Measurements from ENCODE around the gene CCDC30. TPM values are rescaled to one million over a fixed set of nuclear protein-coding genes. Genes with fewer than 3 reads are reported as not detected.
"Not testable (repeated sequence)": the region's sequence is repeated elsewhere in the genome, so short reads cannot be mapped to it uniquely, and the experiment has no call there.

The CCDC30 gene
- polyA plus RNA-seq, 3 donors, result 15.1 to 27.0 (median 19.9) TPM

DNA sequence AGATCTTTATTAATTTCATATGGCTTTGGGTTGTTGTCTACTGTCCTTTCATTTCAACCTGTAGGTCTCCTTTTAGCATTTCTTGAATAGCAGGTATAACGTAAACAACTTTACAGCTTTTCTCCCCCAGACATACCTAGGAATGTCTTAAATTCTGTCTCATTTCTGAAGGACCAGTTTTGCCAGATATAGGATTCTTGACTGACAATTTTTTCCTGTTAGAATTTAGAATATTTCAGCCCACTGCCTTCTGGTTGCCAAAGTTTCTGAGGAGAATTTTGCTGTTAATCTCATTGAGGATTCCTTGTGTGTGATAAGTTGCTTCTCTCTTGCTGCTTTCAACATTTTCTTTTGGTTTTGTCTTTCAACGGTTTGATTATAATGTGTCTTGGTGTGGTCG, 60.1 kb downstream of the CCDC30 start:
- DNase-seq, result no peak

DNA sequence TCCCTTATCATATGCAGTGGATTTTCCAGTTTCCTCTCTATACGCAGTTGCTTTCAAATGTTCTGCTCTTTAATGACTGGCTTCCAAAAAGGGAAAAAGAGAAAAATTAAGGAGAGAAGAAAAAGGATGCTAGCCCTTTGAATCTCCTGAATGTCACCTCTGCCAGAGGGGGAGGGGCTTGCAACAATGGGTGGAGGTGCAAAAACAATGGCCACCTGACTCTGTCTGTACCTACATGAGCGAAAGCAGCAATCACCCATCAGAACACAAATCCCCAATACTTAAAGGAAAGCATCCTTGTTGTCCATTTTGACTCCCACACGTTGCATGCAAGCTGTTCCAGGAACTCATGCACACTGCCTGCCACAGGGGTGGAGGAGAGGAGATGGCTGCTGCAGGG, 61.2 kb downstream of the CCDC30 start:
- DNase-seq, result no peak

DNA sequence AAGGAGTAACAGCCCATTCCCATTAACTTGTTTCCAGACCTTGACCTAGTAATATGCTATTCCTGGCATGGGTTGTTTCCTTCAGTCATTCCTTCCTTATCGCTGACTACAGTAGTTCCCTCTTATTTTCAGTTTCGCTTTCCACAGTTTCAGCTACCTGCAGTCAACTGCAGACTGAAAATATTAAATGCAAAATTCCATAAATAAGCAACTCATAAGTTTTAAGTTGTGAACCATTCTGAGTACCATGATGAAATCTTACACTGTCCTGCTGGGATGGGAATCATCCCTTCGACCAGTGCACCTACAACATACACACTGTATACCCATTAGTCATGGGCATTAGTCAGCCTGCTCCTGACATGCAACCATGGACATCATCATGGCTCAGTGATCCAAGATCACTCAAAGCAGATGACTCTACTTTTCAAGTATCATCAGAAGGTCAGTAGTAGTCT, 66.7 kb downstream of the CCDC30 start:
- DNase-seq, result no peak

DNA sequence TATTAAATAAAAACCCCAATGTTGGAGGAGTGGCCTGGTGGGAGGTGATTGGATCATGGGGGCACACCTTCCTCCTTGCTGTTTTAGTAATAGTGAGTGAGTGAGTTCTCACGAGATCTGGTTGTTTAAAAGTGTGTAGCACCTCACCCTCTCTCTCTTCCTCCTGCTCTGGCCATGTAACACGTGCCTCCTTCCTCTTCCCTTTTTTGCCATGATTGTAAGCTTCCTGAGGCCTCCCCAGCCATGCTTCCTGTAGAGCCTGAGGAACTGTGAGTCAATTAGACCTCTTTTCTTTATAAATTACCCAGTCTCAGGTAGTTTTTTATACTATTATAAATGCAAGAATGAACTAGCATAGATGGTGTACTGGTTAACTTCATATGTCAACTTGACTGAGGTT, 68.0 kb downstream of the CCDC30 start:
- DNase-seq, result no peak

DNA sequence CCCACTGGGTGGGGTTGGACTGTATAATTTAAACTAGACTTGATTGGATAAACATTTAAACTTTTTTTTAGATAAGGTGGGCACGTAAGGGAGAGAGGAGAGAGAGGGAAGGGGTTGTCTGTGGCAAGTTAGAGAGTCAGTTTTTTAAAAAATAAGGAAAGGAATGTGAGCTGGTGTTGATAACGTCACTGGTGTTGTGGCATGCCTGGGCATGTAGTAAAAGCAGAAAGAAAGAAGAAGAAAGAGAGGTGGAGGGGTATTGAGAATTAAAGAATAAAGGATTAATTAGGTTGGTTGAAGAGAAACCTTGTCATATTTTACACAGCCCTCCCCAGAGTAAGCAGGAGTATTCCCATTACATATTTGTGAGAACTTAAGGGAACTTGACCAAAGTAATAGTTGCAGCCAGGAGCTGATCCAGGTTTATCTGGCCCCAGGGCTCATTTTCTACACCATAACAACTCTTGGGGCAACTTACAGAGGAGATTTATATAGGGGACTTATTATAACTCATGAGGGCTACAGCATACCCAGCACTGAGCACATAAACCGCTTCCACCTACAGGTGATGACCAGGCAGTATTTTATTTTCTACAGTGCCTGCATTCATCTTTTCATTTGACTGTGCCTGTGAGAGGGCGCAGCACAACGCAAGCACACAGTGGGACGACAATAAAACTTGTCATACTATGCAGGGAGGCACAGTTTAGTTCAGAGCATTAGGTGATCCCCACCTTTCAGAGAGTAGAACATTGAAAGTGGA, 70.2 kb downstream of the CCDC30 start:
- DNase-seq, result no peak

DNA sequence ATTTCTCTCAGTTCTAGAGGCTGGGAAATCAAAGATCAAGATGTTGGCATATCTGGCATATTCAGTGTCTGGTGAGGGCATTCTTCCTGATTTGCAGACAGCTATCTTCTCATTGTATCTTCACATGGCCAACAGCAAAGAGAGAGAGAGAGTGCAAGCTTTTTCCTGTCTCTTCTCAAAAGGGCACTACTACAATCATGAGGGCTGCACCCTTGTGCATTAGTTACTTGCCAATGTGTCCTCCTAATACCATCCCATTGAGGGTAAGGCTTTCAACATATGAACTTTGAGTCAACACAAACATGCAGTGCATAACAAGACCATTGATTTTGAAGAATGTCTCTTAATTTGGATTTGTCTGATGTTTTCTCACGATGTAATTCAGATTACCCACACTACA, 78.0 kb downstream of the CCDC30 start:
- DNase-seq, result no peak

DNA sequence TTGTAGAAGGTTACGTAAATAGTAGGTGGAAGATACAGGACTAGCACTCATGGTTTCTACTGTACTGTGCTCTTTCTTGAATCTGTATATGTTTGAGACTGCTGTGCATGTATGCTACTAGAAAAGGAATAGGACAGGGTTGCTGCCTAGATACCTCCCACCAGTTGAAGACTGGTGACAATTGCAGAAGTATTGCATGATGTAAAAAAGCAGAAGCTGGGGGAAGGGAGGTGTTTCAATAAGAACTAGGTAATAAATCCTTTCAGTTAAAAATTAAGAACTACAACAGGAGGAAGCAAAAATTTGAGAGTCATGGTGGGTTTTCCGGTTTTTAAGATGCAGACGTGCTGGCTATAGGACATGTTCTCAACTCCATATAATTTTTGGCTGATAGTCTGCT, 88.1 kb downstream of the CCDC30 start:
- DNase-seq, result no peak

DNA sequence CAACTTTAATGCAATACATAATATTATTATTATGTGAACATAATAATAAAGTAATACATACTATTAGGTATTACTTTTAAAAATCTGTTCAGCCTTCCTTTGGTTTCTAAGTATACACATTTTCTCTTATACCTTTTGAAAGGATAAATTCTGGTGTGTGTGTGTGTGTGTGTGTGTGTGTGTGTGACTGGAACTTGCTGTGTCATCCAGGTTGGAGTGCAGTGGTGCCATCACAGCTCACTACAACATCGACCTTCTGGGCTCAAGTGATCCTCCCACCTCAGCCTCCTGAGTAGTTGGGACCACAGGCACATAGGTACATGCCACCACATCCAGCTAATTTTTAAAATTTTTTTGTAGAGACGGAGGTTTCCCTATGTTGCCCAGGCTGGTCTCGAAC, 88.5 kb downstream of the CCDC30 start:
- DNase-seq, result no peak

DNA sequence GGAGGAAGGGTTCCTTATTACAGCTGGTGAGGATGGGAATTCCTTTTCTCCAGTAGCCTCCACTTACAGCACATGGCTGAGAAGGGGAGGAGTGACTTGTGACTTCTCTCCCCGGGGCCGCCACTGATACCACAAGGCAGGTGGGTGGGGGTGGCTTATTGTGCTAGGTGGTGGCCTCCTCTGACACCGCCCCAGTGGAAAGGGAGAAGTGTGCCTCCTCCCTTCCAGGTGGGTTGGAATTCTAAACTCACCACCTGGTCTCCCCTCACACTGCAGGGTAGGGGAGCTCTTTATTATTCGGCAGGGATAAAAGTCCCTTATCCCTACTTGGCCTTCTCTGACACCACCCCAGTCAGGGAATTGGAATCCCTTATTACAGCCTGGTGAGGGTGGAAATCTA, 89.5 kb downstream of the CCDC30 start:
- DNase-seq, result no peak

DNA sequence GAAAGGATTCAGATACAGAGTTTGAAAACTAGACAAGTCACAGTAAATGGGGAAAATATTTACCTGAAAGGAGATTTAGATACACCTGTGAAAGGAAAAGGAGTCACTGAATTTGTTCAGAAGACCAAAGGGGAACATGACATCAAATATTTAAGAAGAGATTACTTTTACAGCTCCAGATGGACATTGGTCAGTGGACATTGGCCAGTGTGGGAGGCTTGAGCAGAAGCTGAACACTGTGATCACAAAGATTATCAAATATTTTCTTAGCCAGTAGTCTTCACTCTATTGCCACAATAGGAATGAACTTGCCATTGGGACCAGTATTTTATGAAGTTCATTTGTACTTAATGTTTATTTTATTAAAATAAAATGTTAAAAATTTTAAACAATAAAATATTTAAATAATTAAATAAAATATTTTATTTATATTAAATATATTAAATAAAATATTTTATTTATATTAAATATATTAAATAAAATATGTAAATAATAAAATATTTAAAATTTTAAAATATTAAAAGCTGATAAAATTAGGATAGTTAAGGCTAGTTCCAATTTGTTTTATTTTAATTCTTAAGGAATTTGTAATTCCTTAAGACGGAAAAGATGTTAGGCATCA, 94.3 kb downstream of the CCDC30 start:
- DNase-seq, result no peak

DNA sequence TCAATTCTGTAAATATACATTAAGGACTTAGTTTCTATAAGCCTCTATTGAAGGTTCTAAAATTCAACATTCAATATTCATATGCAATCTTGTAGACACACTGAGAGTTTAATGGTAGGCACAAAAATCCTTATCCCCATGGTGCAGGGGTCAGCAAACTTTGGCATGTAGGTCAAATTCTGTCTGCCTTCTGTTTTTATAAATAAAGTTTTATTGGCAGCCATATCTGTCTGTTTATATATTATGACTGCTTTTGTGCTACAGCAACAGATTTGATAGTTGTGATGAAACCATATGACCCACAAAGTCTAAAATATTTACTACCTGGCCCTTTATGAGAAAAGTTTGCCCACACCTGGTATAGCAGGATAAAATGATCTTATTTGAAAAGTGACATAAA, 104.0 kb downstream of the CCDC30 start:
- DNase-seq, result no peak

DNA sequence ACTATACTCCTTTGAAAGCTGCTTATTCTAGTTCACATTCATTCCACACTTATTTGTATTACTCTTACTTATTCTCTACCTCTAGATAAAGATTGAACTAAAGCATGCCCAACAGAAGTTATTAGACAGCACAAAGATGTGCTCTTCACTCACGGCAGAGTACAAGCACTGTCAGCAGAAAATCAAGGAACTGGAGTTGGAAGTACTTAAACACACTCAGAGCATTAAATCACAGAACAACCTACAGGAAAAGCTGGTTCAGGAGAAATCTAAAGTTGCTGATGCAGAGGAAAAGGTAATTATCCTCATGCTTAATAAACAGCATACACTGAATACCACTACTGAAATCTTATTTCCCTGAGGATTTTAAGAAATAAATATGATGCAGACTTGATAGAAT, 113.8 kb downstream of the CCDC30 start:
- no peak for DNase-seq

DNA sequence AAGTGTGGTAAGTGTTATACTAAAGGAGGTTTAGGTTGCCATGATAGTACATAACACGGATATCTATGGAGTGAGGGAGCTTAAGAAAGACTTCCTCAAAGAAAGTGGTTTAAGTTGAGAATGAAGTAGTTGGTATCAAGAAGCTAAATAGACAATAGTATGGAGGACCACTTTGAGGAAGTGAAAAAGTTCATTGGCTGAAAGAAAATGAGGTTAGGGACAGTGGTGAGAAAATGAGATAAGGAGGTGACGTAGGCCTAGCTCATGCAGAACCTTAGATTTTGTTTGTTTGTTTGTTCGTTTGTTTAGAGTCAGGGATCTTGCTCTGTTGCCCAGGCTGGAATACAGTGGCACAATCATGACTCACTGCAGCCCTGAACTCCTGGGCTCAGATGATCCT, 122.9 kb downstream of the CCDC30 start:
- no peak for DNase-seq

DNA sequence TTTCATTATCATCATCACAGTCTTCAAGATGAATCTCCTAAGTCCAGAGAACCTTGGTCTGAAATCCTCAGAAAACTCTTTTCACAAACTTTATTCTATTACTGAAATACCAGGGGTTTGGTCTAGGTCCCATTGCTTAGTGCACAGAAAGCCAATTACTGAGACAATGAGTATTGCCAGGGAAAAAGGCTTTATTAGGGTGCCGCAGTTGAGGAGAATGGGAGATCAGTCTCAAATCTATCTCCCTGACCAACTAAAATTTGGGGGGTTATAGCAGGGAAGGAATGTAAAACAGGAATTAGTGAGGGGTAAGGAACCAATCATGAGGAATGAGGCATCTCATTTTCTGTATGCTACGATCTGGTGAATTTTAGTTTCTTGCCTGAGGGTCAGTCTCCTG, 124.7 kb downstream of the CCDC30 start:
- DNase-seq, result no peak

DNA sequence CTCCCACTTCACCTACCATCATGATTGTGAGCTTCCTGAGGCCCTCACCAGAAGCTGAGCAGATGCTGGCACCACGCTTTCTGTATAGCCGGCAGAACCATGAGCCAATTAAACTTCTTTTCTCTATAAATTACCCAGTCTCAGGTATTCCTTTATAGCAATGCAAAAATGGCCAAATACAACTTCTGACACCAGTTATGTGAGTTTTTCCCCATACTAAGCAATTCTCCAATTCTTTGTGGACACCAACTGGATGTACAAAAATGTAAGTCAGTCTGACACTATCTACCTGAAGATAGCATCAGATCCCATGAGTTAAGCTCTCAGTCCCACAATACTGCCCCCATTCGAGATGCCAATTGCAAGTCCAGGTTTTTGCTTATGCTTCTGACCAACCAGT, 129.7 kb downstream of the CCDC30 start:
- DNase-seq, result no peak

DNA sequence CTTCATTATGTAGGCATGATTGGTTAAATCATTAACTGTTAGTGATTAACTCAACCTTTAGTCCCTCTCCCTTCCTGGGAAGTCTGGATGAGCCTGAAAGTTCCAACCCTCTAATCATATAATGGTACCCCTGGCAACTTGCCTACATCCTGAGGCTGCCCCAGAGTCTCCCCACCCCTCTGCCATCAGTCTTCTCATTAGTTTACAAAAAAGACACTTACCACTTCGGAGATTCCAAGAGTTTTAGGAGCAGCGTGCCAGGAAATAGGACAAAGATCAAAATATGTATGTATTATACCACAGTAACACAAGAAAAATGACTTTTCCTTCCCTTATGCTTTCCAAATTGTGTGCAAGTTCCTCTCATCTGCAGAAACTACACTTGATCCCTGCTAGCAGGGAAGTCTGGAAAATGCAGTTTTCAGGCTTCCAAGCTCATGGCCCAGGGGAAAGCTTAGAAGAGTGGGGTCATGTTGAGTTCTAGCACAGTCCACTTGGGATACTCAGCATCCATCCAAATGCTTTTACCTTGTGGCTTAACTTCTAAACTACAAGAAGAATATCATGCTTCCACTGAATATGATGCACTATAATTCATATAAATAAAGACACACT, 130.5 kb downstream of the CCDC30 start:
- DNase-seq, result no peak

DNA sequence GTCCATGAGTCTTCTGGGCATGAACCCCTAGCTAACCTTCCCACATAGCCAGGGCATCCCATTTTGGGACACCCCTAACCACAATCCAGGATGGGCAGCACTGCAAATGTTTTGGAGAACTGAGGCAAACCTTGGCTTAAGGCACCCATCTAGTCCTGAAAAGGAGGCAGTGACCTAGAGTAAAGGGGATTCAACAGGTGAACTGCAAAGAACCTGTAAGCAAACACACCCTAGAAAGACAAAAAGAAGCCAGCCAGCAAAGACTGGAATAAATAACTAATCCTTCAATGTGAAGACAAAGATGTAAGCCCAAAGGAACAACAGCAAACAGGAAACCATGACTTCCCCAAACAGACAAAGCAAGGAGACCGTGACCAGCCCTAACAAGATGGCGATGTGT, 138.4 kb downstream of the CCDC30 start:
- no peak for DNase-seq

DNA sequence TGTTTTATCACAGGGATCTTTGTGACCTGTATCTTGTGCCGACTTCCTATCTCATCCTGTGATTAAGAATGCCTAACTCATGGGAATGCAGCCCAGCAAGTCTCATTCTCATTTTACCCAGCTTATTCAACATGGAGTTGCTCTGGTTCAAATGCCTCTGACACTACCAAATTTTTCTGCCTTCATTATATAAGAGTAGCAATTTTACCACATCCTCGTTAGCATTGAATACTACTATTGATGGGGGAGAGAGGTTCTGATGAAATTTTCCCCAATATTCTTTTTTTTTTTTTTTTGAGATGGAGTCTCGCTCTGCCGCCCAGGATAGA, 150.7 kb downstream of the CCDC30 start:
- DNase-seq, result no peak

DNA sequence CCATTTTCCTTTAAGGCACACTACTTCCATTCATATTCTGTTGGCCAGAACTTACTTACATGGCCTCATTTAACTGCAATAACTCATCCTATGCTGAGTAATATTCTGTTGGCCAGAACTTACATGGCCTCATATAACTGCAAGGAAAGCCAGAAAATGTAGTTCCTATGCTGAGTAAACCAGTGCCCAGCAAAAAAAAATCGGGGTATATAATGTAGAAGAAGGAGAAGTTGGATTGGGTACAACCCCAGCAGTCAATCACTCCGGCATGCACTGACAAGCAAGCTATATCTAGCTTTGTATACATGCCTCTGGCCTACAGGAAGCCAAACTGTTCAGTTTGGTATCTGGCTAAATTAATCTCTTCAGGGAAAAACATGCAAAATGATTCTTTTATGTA, 155.8 kb downstream of the CCDC30 start:
- DNase-seq, result no peak

DNA sequence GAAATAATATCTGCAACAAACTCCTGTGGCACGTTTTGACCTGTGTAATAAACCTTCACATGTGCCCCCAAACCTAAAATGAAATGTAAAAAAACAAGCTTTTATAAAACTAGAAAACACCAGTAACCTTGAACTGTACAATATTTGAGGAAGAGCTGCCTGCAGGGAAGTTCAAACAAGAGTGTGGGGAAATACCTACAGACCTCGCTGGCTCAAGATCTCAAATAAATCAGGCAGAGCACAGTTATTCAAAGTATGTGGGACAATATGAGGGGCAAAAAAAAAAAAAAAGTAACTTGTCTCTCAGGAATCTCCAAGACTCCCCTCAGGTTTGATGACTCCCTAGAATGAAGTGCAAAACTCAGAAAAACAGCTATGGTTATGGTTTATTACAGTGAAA, 157.2 kb downstream of the CCDC30 start:
- DNase-seq, result no peak

DNA sequence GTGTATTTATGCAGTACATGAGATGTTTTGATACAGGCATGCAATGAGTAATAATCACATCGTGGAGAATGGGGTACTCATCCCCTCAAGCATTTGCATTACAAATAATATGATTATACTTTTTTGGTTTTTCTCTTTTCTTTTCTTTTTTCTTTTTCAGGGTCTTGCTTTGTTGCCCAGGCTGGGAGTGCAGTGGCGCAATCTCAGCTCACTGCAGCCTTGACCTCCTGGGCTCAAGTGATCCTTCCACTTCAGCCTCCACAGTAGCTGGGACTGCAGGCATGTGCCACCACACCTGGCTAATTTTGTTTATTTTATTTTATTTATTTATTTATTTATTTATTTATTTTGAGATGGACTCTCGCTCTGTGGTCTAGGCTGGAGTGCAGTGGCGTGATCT, 158.1 kb downstream of the CCDC30 start:
- not testable (repeated sequence) for DNase-seq

DNA sequence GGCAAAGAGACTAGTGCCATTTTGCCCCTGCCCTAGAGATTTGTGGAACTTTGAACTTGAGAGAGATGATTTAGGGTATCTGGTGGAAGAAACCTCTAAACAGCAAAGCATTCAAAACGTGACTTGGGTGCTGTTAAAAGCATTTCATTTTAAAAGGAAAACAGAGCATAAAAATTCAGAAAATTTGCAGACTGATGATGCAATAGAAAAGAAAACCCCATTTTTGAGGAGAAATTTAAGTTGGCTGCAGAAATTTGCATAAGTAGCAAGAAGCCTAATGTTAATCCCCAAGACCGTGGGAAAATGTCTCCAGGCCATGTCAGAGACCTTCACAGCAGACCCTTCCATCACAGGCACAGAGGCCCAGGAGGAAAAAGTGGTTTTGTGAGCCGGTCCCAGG, 164.1 kb downstream of the CCDC30 start:
- not testable (repeated sequence) for DNase-seq

DNA sequence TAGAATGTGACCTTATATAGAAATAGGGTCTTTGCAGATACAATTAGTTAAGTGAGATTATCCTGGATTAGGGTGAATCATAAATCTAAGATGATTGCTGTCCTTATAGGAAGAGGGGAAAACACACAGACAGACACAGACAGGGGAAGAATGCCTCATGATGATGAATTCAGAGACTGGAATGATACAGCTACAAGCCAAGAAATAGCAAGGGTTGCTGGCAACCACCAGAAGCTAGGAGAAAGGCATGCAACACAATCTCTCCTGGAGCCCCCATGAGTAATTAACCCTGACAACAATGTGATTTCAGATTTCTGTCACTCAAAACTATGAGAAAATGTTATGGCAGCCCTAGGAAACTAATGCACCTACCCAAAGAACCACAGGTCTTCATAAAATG, 176.0 kb downstream of the CCDC30 start:
- no peak for DNase-seq

DNA sequence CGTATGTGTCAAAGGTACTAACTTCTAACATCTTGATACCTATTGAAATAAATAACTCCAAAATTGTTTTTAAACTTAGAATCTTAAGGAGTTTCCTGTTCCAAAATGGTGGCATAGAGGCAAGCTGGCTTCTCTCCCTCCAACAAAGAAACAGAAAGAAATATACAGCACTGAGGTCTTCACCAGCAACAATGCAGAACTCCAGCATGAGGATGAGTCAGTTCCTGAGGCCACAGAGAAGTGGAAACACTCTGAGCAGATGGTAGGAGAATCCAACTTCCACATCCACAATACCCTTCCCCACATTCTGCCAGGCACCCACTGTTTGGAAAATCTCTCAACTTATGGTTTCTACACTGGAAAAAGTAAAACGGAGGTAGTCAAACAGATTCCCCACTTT, 183.0 kb downstream of the CCDC30 start:
- DNase-seq, result no peak
